Spleen (tissue), 7 donors: Measurements from ENCODE around the gene RARRES2.

ENCODE experiments used
- POLR2A ChIP-seq, 3 donors: fragments of 450-650 bp; IDR thresholded peaks; one replicate each; pipeline ENCODE4 v1.5.1; 2017; ENCODE audit warnings: antibody characterized with exemption in 3 of 3, mild to moderate bottlenecking in 1 of 3
- TF ChIP-seq, protein P1 (sequence below), 11 experiments: fragments of 200-600 bp in 7 of 11; fragments of 450-650 bp in 4 of 11; sonication (generic) in 4 of 11; IDR thresholded peaks in 8 of 11; conservative IDR thresholded peaks in 3 of 11; 1 replicate in 7 of 11; 2 replicates in 4 of 11; pipeline versions ENCODE4 v1.4.0 to v1.8.0; 2016 to 2021; ENCODE audit warnings: antibody characterized with exemption in 11 of 11, inconsistent platforms in 4 of 11, mild to moderate bottlenecking in 1 of 11
- donor health status: DM: no; HTN: no; CAD: no; lungs with moderate emphysema.
- donor health status: DM: no; HTN: no; CAD: no.
- donor health status: DM: no; HTN: no; CAD: no.

DNA sequence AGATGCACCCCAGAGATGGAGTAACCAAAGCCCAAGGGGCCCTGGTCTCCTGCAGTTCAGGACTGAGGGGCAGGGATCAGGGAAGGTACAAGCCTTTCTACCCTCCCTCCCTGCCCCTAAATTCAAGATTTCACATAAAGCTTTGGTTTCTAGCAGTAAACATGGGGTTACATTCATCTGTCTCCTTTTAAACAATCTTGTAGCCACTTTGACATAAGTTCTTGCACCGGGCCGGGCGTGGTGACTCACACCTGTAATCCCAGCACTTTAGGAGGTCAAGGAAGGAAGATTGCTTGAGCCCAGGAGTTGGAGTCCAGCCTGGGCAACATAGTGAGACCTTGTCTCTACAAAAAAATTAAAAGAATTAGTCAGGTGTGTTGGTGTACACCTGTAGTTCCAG lies 14.1 kb downstream of the RARRES2 start:
- TF ChIP-seq, protein P1, sequence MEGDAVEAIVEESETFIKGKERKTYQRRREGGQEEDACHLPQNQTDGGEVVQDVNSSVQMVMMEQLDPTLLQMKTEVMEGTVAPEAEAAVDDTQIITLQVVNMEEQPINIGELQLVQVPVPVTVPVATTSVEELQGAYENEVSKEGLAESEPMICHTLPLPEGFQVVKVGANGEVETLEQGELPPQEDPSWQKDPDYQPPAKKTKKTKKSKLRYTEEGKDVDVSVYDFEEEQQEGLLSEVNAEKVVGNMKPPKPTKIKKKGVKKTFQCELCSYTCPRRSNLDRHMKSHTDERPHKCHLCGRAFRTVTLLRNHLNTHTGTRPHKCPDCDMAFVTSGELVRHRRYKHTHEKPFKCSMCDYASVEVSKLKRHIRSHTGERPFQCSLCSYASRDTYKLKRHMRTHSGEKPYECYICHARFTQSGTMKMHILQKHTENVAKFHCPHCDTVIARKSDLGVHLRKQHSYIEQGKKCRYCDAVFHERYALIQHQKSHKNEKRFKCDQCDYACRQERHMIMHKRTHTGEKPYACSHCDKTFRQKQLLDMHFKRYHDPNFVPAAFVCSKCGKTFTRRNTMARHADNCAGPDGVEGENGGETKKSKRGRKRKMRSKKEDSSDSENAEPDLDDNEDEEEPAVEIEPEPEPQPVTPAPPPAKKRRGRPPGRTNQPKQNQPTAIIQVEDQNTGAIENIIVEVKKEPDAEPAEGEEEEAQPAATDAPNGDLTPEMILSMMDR (IDR thresholded peaks at IDR 0.05 in 8 of 11, conservative IDR thresholded peaks at IDR 0.05 in 3 of 11) = no peak
- TF ChIP-seq POLR2A (IDR thresholded peaks at IDR 0.05) = no peak
